Panc1 (cell line): Measurements from ENCODE around the gene CGREF1.

Experiments used
- POLR2AphosphoS5 ChIP-seq: IDR thresholded peaks from 2 replicates; pipeline ENCODE4 v1.6.1; 2012; ENCODE audit warnings: mild to moderate bottlenecking, low read depth, low read length, moderate library complexity
- TF ChIP-seq, protein P1 (sequence below): fragments of 450-650 bp; IDR thresholded peaks from 2 replicates; pipeline ENCODE4 v1.5.1; 2017; ENCODE audit warnings: mild to moderate bottlenecking
- TF ChIP-seq, protein P2 (sequence below), 2 experiments: IDR thresholded peaks; 2 replicates each; pipeline ENCODE4 v1.6.1; 2011 to 2012; ENCODE audit warnings: low read depth in 2 of 2, control low read depth in 1 of 2, low read length in 1 of 2, mild to moderate bottlenecking in 1 of 2, moderate library complexity in 1 of 2; ENCODE audit not compliant: insufficient read depth in 1 of 2

GRCh38 chr2:27125104-27125503, 6.2 kb upstream of the CGREF1 start:
- no peak for TF ChIP-seq POLR2AphosphoS5
- TF ChIP-seq, protein P1, sequence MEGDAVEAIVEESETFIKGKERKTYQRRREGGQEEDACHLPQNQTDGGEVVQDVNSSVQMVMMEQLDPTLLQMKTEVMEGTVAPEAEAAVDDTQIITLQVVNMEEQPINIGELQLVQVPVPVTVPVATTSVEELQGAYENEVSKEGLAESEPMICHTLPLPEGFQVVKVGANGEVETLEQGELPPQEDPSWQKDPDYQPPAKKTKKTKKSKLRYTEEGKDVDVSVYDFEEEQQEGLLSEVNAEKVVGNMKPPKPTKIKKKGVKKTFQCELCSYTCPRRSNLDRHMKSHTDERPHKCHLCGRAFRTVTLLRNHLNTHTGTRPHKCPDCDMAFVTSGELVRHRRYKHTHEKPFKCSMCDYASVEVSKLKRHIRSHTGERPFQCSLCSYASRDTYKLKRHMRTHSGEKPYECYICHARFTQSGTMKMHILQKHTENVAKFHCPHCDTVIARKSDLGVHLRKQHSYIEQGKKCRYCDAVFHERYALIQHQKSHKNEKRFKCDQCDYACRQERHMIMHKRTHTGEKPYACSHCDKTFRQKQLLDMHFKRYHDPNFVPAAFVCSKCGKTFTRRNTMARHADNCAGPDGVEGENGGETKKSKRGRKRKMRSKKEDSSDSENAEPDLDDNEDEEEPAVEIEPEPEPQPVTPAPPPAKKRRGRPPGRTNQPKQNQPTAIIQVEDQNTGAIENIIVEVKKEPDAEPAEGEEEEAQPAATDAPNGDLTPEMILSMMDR: no peak
- TF ChIP-seq, protein P2, sequence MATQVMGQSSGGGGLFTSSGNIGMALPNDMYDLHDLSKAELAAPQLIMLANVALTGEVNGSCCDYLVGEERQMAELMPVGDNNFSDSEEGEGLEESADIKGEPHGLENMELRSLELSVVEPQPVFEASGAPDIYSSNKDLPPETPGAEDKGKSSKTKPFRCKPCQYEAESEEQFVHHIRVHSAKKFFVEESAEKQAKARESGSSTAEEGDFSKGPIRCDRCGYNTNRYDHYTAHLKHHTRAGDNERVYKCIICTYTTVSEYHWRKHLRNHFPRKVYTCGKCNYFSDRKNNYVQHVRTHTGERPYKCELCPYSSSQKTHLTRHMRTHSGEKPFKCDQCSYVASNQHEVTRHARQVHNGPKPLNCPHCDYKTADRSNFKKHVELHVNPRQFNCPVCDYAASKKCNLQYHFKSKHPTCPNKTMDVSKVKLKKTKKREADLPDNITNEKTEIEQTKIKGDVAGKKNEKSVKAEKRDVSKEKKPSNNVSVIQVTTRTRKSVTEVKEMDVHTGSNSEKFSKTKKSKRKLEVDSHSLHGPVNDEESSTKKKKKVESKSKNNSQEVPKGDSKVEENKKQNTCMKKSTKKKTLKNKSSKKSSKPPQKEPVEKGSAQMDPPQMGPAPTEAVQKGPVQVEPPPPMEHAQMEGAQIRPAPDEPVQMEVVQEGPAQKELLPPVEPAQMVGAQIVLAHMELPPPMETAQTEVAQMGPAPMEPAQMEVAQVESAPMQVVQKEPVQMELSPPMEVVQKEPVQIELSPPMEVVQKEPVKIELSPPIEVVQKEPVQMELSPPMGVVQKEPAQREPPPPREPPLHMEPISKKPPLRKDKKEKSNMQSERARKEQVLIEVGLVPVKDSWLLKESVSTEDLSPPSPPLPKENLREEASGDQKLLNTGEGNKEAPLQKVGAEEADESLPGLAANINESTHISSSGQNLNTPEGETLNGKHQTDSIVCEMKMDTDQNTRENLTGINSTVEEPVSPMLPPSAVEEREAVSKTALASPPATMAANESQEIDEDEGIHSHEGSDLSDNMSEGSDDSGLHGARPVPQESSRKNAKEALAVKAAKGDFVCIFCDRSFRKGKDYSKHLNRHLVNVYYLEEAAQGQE (IDR thresholded peaks at IDR 0.05; ENCODE audit: insufficient read depth in 1 of 2, low read depth in 2 of 2, low read length in 1 of 2): no peak
